Sigmoid colon (tissue), 7 donors: ENCODE data around the gene PNPT1. TPM values are rescaled to one million over a fixed set of nuclear protein-coding genes. Genes with fewer than 3 reads are reported as not detected.

Source experiments
- DNase-seq: peaks from one replicate; pipeline ENCODE4 v3.0.0-alpha.2; 2019
- H3K27ac ChIP-seq, 4 donors: fragments of 200-600 bp; sonication (generic); one replicate each; pipeline ENCODE4 v1.5.1; 2016 to 2019; ENCODE audit warnings: mild to moderate bottlenecking in 1 of 4
- H3K27me3 ChIP-seq, 3 donors: fragments of 200-600 bp; sonication (generic); one replicate each; pipeline ENCODE4 v1.5.1; 2019; ENCODE audit warnings: mild to moderate bottlenecking in 1 of 3
- H3K36me3 ChIP-seq, 4 donors: fragments of 200-600 bp; sonication (generic); one replicate each; pipeline ENCODE4 v1.5.1; 2016 to 2019
- H3K4me1 ChIP-seq, 4 donors: fragments of 200-600 bp; sonication (generic); one replicate each; pipeline ENCODE4 v1.5.1; 2017 to 2019
- H3K4me3 ChIP-seq, 4 donors: fragments of 200-600 bp; sonication (generic); one replicate each; pipeline ENCODE4 v1.5.1; 2017 to 2019; ENCODE audit warnings: mild to moderate bottlenecking in 2 of 4, moderate library complexity in 1 of 4
- H3K9me3 ChIP-seq, 4 donors: fragments of 200-600 bp in 3 of 4; sonication (generic) in 3 of 4; one replicate each; pipeline versions ENCODE4 v1.5.1 to v1.6.1; 2013 to 2019
- CTCF ChIP-seq, 4 experiments: fragments of 450-650 bp in 3 of 4; fragments of 200-600 bp in 1 of 4; IDR thresholded peaks; one replicate each; pipeline ENCODE4 v1.5.1; 2016 to 2019; ENCODE audit warnings: antibody characterized with exemption in 4 of 4, mild to moderate bottlenecking in 3 of 4, moderate library complexity in 2 of 4
- EP300 ChIP-seq, 4 donors: sonication (generic); formaldehyde crosslinking; IDR thresholded peaks; one replicate each; pipeline ENCODE4 v1.6.1; 2017; ENCODE audit warnings: antibody characterized with exemption in 4 of 4
- POLR2A ChIP-seq, 2 donors: fragments of 450-650 bp; IDR thresholded peaks; one replicate each; pipeline ENCODE4 v1.6.1; 2016; ENCODE audit warnings: antibody characterized with exemption in 2 of 2, mild to moderate bottlenecking in 2 of 2, moderate library complexity in 2 of 2
- POLR2AphosphoS5 ChIP-seq, 4 donors: sonication (generic); formaldehyde crosslinking; IDR thresholded peaks; one replicate each; pipeline ENCODE4 v1.6.1; 2017; ENCODE audit warnings: antibody characterized with exemption in 4 of 4
- WGBS, 2 donors: extraction: QIAGEN DNeasy Blood & Tissue Kit; methylation state at CpG; one replicate each; pipeline ENCODE4 v1.1.7; 2013; 5-methylcytosine and 5-hydroxymethylcytosine counted together
- intact Hi-C: fragments of 100-400 bp; cut with DNase I; formaldehyde crosslinking; loops from one replicate; pipeline ENCODE4 v1.15.1; 2023
- polyA plus RNA-seq, 3 donors: library from polyadenylated mRNA; stranded (reverse); fragments of 200-250 nt; gene quantifications; one replicate each; pipeline ENCODE4 v1.2.3, GENCODE V29; 2013
- total RNA-seq, 4 donors: library from RNA; depleted of rRNA; stranded (reverse); fragments of >200 nt; gene quantifications; one replicate each; pipeline ENCODE4 v1.1.0, GENCODE V29; 2016
- donor health status: healthy with polysubstance abuse.
- donor health status: Bipolar disorder and iron deficiency.
- donor health status: healthy.

The PNPT1 gene
- total and polyA plus RNA-seq, 7 donors: 3.0 to 17.5 (median 11.7) TPM

- no peak for DNase-seq
- intact Hi-C loops: no loop called here
- WGBS, 2 donors: 85% methylated on average over 2 of the region's 2 CpGs
- Histone ChIP-seq H3K4me1 (peaks cover 0 to 21% (median 15%) of the 10 kb centered on the region in 4 donors), H3K27me3 (no peaks in the 10 kb centered on the region), H3K27ac (no peak overlapping the region), H3K4me3 (no peak overlapping the region), H3K36me3 (peaks cover 0 to 47% (median 0%) of the 10 kb centered on the region in 4 donors), H3K9me3 (no peaks in the 10 kb centered on the region)
- TF ChIP-seq CTCF (IDR thresholded peaks at IDR 0.05): no peak
- no peak for TF ChIP-seq POLR2A (IDR thresholded peaks at IDR 0.05)
- TF ChIP-seq POLR2AphosphoS5 (IDR thresholded peaks at IDR 0.05): no peak
- TF ChIP-seq EP300 (IDR thresholded peaks at IDR 0.05): no peak
Measured at GRCh38 chr2:55585451-55586080, 108.1 kb downstream of the PNPT1 start.

Other genes with a start within 250 kb of the PNPT1 start
- gene CFAP36, start 174.1 kb downstream of the PNPT1 start, total RNA-seq: 10 to 100 TPM; 25.0 to 46.4 (median 33.0) TPM
- gene CFAP36, start 174.1 kb downstream of the PNPT1 start, polyA plus RNA-seq: 10 to 100 TPM; 15.7 to 26.4 (median 21.4) TPM
- gene PPP4R3B, start 76.2 kb downstream of the PNPT1 start, total RNA-seq: 10 to 100 TPM; 75.8 to 88.5 (median 78.8) TPM
- gene PPP4R3B, start 76.2 kb downstream of the PNPT1 start, polyA plus RNA-seq: 10 to 100 TPM; 29.4 to 52.0 (median 39.0) TPM
- gene EFEMP1, start 229.9 kb upstream of the PNPT1 start, total RNA-seq: 100 to 1,000 TPM in 2 of 4 donors, 10 to 100 TPM in 2; 37.7 to 111 (median 84.6) TPM
- 10 to 100 TPM in 2 of 3 donors, 1 to 10 TPM in 1; 5.3 to 25.2 (median 19.4) TPM for gene EFEMP1, start 229.9 kb upstream of the PNPT1 start, polyA plus RNA-seq